AG04449 (cell line): ENCODE results near the gene KCNQ1OT1.

ENCODE experiments used
- CTCF ChIA-PET: fragments of 350-600 bp; formaldehyde crosslinking; extraction: SDS; loops from one replicate; lab custom pipeline; 2021; ENCODE audit warnings: antibody characterized with exemption; lab: Yijun Ruan, JAX
- POLR2A ChIA-PET: fragments of 400-600, 350-600 bp; formaldehyde crosslinking; extraction: SDS; loops from one replicate; lab custom pipeline; 2020; ENCODE audit warnings: antibody characterized with exemption, inconsistent platforms; lab: Yijun Ruan, JAX
- DNase-seq: peaks from one replicate; pipeline ENCODE4 v3.0.0-alpha.2; 2010; ENCODE audit warnings: low read depth, low spot score
- H3K4me3 ChIP-seq: 2 replicates; pipeline ENCODE4 v1.5.1; 2011; ENCODE audit warnings: low read depth, mild to moderate bottlenecking, control low read depth, low read length
- TF ChIP-seq, protein P1 (sequence below): IDR thresholded peaks from one replicate; pipeline ENCODE4 v1.5.1; 2011; ENCODE audit warnings: mild to moderate bottlenecking, moderate library complexity, low read length, control low read depth, inconsistent platforms; ENCODE audit not compliant: insufficient read depth; ENCODE audit errors: missing control alignments

The KCNQ1OT1 gene

DNA sequence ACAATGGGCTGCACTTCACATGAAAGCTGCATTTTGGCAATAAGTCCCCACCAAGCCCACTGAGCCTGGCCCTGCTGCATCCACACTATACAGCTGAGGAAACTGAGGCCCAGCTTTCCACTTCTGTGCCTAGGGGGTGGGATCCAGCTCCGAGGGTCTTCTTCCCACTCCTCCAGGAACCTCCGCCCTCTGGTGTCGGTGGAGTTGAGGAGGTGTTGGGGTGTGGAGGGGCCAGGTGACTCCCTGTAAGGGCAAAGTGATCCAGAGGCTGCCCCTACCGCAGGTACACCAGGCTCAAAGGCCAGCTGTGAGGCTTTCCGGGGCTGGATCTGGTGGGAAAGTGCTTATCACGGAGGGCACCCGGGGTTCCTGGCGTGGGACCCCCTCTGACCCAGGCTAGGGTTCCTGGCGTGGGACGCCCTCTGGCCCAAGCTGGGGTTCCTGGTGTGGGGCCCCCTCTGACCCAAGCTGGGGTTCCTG lies 130.0 kb downstream of the KCNQ1OT1 start:
- ChIA-PET CTCF (interaction anchor here (1.3 kb wide), 1 partner anchor 38 kb away, joined by 5 read pairs; no protein-coding TSS in a partner anchor), POLR2A (no interaction called here)
- TF ChIP-seq, protein P1, sequence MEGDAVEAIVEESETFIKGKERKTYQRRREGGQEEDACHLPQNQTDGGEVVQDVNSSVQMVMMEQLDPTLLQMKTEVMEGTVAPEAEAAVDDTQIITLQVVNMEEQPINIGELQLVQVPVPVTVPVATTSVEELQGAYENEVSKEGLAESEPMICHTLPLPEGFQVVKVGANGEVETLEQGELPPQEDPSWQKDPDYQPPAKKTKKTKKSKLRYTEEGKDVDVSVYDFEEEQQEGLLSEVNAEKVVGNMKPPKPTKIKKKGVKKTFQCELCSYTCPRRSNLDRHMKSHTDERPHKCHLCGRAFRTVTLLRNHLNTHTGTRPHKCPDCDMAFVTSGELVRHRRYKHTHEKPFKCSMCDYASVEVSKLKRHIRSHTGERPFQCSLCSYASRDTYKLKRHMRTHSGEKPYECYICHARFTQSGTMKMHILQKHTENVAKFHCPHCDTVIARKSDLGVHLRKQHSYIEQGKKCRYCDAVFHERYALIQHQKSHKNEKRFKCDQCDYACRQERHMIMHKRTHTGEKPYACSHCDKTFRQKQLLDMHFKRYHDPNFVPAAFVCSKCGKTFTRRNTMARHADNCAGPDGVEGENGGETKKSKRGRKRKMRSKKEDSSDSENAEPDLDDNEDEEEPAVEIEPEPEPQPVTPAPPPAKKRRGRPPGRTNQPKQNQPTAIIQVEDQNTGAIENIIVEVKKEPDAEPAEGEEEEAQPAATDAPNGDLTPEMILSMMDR, result no peak
- H3K4me3 ChIP-seq, result no peak overlapping the region
- DNase-seq, result no peak

GRCh38 chr11:2569321-2569721 lies 130.5 kb downstream of the KCNQ1OT1 start:
- POLR2A ChIA-PET, result no interaction called here
- no peak overlapping the region for H3K4me3 ChIP-seq
- TF ChIP-seq, protein P1, result no peak
- CTCF ChIA-PET, result interaction anchor here (1.3 kb wide), 1 partner anchor 38 kb away, joined by 5 read pairs; no protein-coding TSS in a partner anchor
- DNase-seq, result no peak

GRCh38 chr11:2567026-2567671 lies 132.6 kb downstream of the KCNQ1OT1 start:
- POLR2A ChIA-PET, result no interaction called here
- H3K4me3 ChIP-seq, result no peak overlapping the region
- TF ChIP-seq, protein P1, result no peak
- CTCF ChIA-PET, result interaction anchor here (0.8 to 2.6 kb wide), 2 partner anchors 34 to 321 kb away, joined by 3 to 11 read pairs; no protein-coding TSS in a partner anchor
- DNase-seq, result no peak

DNA sequence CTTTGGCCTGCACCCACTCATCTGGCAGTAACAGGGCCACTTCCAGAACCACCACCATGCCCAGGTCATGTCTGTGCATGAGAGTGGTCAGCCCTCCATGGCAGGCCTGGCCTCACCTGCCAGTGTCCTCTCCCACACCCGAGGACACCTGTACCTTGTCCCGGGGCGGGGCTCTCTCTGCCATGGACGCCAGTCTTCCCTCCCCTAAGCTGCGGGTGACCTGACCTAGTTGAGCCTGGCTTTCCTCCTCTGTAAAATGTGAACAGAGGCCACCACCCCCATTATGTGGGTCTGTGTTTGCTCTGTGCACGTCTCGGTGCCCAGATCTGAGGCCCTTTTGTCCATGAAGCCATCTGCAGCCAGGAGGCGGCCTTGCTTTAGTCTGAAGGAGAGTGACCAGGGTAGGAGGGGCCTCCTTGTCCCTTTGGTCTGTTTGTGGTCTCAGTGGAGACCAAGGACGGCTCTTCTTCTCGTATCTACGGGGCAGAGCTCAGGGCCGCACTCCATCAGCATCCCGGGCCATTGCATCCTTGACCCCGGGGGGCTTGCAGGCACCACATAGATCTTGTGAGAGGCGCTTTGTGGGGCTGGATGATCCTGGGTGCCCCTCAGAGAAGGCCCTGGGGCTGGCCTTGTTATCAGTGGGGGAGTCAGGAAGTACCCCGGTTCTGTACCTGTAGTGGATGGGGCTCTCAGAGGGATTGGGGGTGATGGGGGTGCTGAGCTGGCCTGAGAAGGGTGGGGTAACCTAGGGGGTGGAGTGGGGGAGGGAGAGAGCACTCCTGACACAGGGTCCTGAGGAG lies 133.4 kb downstream of the KCNQ1OT1 start:
- no peak overlapping the region for H3K4me3 ChIP-seq
- DNase-seq, result no peak
- POLR2A ChIA-PET, result no interaction called here
- TF ChIP-seq, protein P1, result no peak
- CTCF ChIA-PET, result interaction anchor here (0.8 to 2.6 kb wide), 2 partner anchors 34 to 322 kb away, joined by 3 to 11 read pairs; no protein-coding TSS in a partner anchor

DNA sequence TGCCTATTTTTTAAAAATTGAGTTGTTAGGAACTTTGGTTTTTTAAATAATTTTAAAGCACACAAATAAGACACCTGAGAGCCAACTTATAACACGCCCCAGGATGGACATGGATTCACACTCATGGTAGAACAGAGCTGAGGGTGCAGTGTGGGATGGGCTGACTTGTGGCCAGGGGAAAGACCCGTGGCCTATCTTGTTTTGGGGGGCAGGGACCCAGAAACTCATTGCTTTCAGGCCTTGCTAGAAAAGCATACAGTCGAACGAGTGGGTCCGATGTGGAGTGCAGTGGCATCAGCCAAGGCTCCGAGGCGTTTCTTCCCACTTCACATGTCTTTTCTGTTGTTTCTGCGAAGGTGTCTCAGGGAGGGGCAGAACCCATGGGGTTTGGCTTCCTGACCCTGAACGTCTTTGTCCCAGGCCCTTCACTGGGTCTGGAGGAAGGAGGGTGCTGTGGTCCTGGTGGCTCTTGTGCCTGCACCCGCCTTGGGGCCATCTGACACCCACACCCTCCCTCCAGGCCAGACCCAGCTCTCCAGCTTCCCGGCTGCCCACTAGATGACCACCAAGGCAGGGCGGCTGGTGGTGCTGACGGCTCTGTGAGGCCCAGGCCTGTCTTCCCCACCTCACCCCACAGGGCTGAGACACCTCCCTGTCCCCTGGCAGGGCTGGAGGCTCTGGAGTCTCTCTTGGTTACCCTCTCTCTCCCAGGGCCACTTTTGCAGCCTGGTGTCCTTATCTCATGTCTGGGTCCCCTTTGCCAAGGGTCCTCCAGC lies 134.2 kb downstream of the KCNQ1OT1 start:
- DNase-seq, result no peak
- no peak overlapping the region for H3K4me3 ChIP-seq
- TF ChIP-seq, protein P1, result no peak
- ChIA-PET CTCF (no interaction called here), POLR2A (no interaction called here)
